ENCODE data around the gene NDFIP2.

NDFIP2 gene

DNA sequence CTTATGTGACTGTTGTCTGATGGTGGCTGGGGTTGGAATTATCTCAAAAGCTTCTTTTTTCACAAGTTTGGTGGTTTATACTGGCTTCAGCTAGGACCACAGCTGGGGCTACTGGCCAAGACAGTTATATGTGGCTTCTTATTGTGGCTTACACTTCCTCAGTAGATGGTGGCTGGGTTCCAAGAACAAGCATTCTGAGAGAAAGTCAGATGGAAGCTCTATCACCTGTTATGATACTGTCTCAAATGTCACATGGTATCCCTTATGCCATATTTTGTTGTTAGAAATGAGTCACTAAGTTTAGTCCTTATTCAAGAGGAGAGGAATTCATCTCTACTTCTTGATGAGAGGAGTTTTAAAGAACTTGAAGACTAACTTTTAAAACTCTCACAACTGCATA is 41.6 kb downstream of the NDFIP2 start:
- Histone ChIP-seq H3K27ac (ENCODE audit: low read depth, low read length) (no peak overlapping the region), H3K27me3 (ENCODE audit: control insufficient read depth, insufficient read depth, low read length) (no peaks in the 10 kb centered on the region), H3K4me1 (ENCODE audit: control insufficient read depth, insufficient read depth, low read length) (no peaks in the 10 kb centered on the region), H3K9ac (ENCODE audit: low read length) (no peak overlapping the region), H3K36me3 (ENCODE audit: control insufficient read depth, insufficient read depth, low read length) (peaks cover 23% of the 10 kb centered on the region), H3K4me3 (ENCODE audit: low read depth, low read length) (no peak overlapping the region), H3K9me3 (ENCODE audit: control insufficient read depth, insufficient read depth, low read depth, low read length) (no peaks in the 10 kb centered on the region)

DNA sequence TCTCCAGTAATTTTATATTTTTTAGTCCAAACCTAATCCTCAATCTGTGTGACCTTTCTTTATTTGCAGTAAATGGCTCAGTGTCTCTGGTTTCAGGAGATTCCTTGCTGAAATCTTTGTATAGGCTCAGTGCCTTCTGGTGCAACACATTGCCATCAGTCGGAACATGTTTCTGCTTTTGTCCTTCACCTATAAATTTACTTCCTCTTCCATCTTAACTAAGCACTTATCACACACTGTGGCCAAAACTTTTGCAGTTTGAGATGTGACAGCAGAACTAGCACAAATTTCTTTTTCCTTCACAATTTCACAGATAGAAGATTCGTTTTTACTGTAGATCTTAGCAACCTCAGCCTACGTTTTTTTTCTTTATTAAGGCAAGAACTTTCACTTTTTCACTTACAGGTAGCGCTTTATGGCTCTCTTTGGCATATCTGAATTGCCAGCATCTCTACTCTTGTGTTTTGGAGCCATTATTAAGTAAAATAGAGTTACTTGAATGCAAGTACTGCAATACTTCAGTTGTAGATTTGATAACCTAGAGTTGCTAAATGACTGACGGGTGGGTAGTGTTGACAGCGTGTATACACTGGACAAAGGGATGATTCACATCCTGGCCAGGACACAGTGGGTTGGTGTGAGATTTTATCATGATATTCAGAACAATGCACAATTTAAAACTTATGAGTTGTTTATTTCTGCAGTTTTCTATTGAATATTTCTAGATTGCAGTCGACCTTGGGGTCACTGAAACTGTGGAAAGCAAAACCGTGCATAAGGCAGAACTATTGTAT is 44.3 kb downstream of the NDFIP2 start:
- Histone ChIP-seq H3K27me3 (ENCODE audit: control insufficient read depth, insufficient read depth, low read length) (no peaks in the 10 kb centered on the region), H3K9me3 (ENCODE audit: control insufficient read depth, insufficient read depth, low read depth, low read length) (no peaks in the 10 kb centered on the region), H3K4me1 (ENCODE audit: control insufficient read depth, insufficient read depth, low read length) (peaks cover 4% of the 10 kb centered on the region; the same call in 1 of the 2 replicates), H3K9ac (ENCODE audit: low read length) (no peak overlapping the region), H3K36me3 (ENCODE audit: control insufficient read depth, insufficient read depth, low read length) (peaks cover 26% of the 10 kb centered on the region), H3K27ac (ENCODE audit: low read depth, low read length) (no peak overlapping the region), H3K4me3 (ENCODE audit: low read depth, low read length) (no peak overlapping the region)

DNA sequence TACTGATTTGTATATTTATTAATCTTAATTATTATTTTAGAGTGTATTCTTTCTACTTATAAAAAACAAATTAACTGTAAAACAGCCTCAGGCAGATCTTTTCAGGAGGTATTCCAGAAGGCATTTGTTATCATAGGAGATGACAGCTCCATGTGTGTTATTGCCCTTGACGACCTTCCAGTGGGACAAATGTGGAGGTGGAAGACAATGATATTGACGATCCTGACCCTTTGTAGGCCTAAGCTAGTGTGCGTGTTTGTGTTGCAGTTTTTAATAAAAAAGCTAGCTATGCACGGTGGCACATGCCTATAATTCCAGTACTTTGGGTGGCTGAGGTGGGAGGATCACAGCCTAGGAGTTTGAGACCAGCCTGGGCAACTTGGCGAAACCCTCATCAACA is 46.7 kb downstream of the NDFIP2 start:
- Histone ChIP-seq H3K9me3 (ENCODE audit: control insufficient read depth, insufficient read depth, low read depth, low read length) (no peaks in the 10 kb centered on the region), H3K9ac (ENCODE audit: low read length) (no peak overlapping the region), H3K4me1 (ENCODE audit: control insufficient read depth, insufficient read depth, low read length) (peaks cover 6% of the 10 kb centered on the region; the same call in 1 of the 2 replicates), H3K27me3 (ENCODE audit: control insufficient read depth, insufficient read depth, low read length) (no peaks in the 10 kb centered on the region), H3K36me3 (ENCODE audit: control insufficient read depth, insufficient read depth, low read length) (peaks cover 17% of the 10 kb centered on the region), H3K4me3 (ENCODE audit: low read depth, low read length) (no peak overlapping the region), H3K27ac (ENCODE audit: low read depth, low read length) (no peak overlapping the region)

DNA sequence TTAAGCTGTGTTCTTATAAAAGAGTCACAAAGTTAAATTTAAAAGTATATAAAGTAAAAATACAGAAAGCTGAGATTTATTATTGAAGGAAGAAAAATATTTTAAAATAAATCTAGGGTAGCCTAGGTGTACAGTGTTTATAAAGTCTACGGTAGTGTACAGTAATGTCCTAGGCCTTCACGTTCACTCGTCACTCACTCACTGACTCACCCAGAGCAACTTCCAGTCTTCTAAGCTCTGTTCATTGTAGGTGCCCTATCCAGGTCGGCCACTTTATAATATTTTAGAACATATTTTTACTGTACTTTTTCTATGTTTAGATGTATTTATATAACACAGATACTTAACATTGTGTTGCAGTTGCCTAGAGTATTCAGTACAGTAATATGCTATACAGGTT is 47.4 kb downstream of the NDFIP2 start:
- peaks cover 6% of the 10 kb centered on the region; the same call in 1 of the 2 replicates for H3K4me1 ChIP-seq (ENCODE audit: control insufficient read depth, insufficient read depth, low read length)
- H3K9me3 ChIP-seq (ENCODE audit: control insufficient read depth, insufficient read depth, low read depth, low read length), result no peaks in the 10 kb centered on the region
- no peak overlapping the region for H3K4me3 ChIP-seq (ENCODE audit: low read depth, low read length)
- H3K27me3 ChIP-seq (ENCODE audit: control insufficient read depth, insufficient read depth, low read length), result no peaks in the 10 kb centered on the region
- no peak overlapping the region for H3K27ac ChIP-seq (ENCODE audit: low read depth, low read length)
- H3K9ac ChIP-seq (ENCODE audit: low read length), result no peak overlapping the region
- peaks cover 17% of the 10 kb centered on the region for H3K36me3 ChIP-seq (ENCODE audit: control insufficient read depth, insufficient read depth, low read length)

DNA sequence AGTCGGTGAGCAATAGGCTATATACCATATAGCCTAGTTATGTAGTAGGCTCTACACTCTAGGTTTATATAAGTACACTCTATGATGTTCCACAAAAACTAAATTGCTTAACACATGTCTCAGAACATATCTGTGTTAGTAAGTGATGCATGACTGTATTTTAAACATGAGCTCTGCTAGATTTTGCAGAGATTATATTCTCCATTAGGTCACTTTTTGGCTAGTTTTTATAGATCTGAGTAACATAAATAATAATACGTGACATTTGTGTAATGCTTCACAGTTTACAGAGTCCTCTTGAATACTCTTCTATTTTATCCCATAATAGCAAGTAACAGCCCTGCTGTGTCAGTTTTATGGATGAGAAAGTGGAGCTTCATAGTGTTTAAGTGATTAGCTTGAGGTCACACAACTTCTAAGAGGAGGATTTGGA is 47.8 kb downstream of the NDFIP2 start:
- no peaks in the 10 kb centered on the region for H3K27me3 ChIP-seq (ENCODE audit: control insufficient read depth, insufficient read depth, low read length)
- peaks cover 6% of the 10 kb centered on the region; the same call in 1 of the 2 replicates for H3K4me1 ChIP-seq (ENCODE audit: control insufficient read depth, insufficient read depth, low read length)
- H3K4me3 ChIP-seq (ENCODE audit: low read depth, low read length), result no peak overlapping the region
- no peak overlapping the region for H3K9ac ChIP-seq (ENCODE audit: low read length)
- H3K27ac ChIP-seq (ENCODE audit: low read depth, low read length), result no peak overlapping the region
- H3K9me3 ChIP-seq (ENCODE audit: control insufficient read depth, insufficient read depth, low read depth, low read length), result no peaks in the 10 kb centered on the region
- peaks cover 13% of the 10 kb centered on the region for H3K36me3 ChIP-seq (ENCODE audit: control insufficient read depth, insufficient read depth, low read length)

DNA sequence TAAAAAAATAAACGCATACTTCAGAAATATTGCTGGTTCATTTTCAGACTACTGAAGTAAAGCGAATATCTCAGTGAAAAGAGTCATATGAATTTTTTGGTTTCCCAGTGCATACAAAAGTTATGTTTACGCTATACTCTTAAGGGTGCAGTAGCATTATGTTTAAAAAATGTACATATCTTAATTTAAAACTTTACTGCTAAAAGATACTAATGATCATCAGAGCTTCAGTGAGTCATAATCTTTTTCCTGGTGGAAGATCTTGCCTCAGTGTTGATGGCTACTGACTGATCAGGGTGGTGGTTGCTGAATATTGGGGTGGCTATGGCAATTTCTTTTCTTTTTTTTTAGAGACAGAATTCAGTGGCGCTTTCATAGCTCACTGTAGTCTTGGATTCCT is 48.9 kb downstream of the NDFIP2 start:
- Histone ChIP-seq H3K27ac (ENCODE audit: low read depth, low read length) (no peak overlapping the region), H3K4me1 (ENCODE audit: control insufficient read depth, insufficient read depth, low read length) (peaks cover 11% of the 10 kb centered on the region), H3K36me3 (ENCODE audit: control insufficient read depth, insufficient read depth, low read length) (peaks cover 7% of the 10 kb centered on the region; the same call in 1 of the 2 replicates), H3K4me3 (ENCODE audit: low read depth, low read length) (no peak overlapping the region), H3K9ac (ENCODE audit: low read length) (no peak overlapping the region), H3K27me3 (ENCODE audit: control insufficient read depth, insufficient read depth, low read length) (no peaks in the 10 kb centered on the region), H3K9me3 (ENCODE audit: control insufficient read depth, insufficient read depth, low read depth, low read length) (no peaks in the 10 kb centered on the region)

DNA sequence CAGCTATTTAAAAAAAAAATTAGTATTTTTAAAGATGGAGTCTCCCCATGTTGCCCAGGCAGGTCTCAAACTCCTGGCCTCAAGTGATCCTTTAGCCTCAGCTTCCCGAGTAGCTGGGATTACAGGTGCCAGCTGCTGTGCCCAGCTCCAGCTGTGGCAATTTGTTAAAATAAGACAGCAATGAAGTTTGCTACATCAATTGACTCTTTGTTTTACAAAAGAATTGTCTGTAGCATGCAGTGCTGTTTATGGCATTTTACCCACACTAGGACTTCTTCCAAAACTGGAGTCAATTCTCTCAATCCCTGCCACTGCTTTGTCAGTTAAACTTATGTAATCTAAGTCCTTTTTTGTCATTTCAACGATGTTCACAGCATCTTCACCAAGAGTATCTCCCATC is 49.3 kb downstream of the NDFIP2 start:
- no peaks in the 10 kb centered on the region for H3K9me3 ChIP-seq (ENCODE audit: control insufficient read depth, insufficient read depth, low read depth, low read length)
- H3K9ac ChIP-seq (ENCODE audit: low read length), result no peak overlapping the region
- H3K36me3 ChIP-seq (ENCODE audit: control insufficient read depth, insufficient read depth, low read length), result peaks cover 4% of the 10 kb centered on the region; the same call in 1 of the 2 replicates
- no peaks in the 10 kb centered on the region for H3K27me3 ChIP-seq (ENCODE audit: control insufficient read depth, insufficient read depth, low read length)
- H3K4me3 ChIP-seq (ENCODE audit: low read depth, low read length), result no peak overlapping the region
- peaks cover 16% of the 10 kb centered on the region for H3K4me1 ChIP-seq (ENCODE audit: control insufficient read depth, insufficient read depth, low read length)
- no peak overlapping the region for H3K27ac ChIP-seq (ENCODE audit: low read depth, low read length)

DNA sequence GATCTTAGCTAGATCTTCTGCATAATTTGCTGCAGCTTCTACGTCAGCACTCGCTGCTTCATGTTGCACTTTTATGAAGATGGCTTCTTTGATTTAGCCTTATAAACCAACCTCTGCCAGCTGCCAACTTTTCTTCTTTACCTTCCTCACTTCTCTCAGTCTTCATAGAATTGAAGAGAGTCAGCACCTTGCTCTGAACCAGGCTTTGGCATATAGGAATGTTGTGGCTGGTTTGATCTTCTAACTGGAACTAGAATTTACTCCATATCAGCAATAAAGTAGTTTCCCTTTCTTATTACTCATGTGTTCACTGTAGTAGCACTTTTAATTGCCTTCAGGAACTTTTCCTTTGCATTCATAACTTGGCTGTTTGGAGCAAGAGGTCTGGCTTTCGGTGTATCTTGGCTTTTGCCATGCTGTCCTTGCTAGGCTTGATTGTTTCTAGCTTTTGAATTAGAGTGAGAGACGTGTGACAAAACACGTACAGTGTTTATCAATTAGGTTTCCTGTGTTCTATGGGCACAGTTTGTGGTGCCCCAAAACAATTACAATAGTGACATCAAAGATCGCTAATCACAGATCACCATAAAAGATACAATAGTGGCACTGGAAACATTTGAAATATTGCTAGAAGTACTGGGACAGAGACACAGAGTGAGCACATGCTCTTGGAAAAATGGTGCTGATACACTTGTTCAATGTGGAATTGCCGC is 50.7 kb downstream of the NDFIP2 start:
- peaks cover 4% of the 10 kb centered on the region; the same call in 1 of the 2 replicates for H3K36me3 ChIP-seq (ENCODE audit: control insufficient read depth, insufficient read depth, low read length)
- H3K4me1 ChIP-seq (ENCODE audit: control insufficient read depth, insufficient read depth, low read length), result peaks cover 26% of the 10 kb centered on the region
- H3K9me3 ChIP-seq (ENCODE audit: control insufficient read depth, insufficient read depth, low read depth, low read length), result no peaks in the 10 kb centered on the region
- no peak overlapping the region for H3K27ac ChIP-seq (ENCODE audit: low read depth, low read length)
- no peak overlapping the region for H3K9ac ChIP-seq (ENCODE audit: low read length)
- no peaks in the 10 kb centered on the region for H3K27me3 ChIP-seq (ENCODE audit: control insufficient read depth, insufficient read depth, low read length)
- no peak overlapping the region for H3K4me3 ChIP-seq (ENCODE audit: low read depth, low read length)

DNA sequence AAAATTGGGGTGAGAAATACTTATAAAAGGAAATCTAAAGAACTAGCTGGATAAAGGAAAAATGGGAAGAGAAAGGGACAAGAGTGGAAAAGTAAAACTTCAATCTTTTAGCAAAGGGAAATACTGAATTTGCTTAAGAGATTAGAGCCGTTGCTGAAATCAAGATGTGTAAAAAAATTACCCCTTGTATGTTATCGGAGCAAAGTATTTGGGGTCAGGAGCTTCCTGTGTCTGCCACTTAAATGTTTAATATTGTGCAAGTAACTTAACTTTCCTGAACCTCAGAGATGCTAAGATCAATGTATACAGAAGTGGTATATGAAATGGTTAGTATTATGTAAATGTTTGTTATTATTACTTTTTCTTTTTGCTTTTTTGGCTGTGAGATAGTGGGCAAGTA is 51.6 kb downstream of the NDFIP2 start:
- Histone ChIP-seq H3K27me3 (ENCODE audit: control insufficient read depth, insufficient read depth, low read length) (no peaks in the 10 kb centered on the region), H3K36me3 (ENCODE audit: control insufficient read depth, insufficient read depth, low read length) (peaks cover 4% of the 10 kb centered on the region; the same call in 1 of the 2 replicates), H3K27ac (ENCODE audit: low read depth, low read length) (no peak overlapping the region), H3K9ac (ENCODE audit: low read length) (no peak overlapping the region), H3K4me3 (ENCODE audit: low read depth, low read length) (no peak overlapping the region), H3K9me3 (ENCODE audit: control insufficient read depth, insufficient read depth, low read depth, low read length) (no peaks in the 10 kb centered on the region), H3K4me1 (ENCODE audit: control insufficient read depth, insufficient read depth, low read length) (peaks cover 26% of the 10 kb centered on the region)

DNA sequence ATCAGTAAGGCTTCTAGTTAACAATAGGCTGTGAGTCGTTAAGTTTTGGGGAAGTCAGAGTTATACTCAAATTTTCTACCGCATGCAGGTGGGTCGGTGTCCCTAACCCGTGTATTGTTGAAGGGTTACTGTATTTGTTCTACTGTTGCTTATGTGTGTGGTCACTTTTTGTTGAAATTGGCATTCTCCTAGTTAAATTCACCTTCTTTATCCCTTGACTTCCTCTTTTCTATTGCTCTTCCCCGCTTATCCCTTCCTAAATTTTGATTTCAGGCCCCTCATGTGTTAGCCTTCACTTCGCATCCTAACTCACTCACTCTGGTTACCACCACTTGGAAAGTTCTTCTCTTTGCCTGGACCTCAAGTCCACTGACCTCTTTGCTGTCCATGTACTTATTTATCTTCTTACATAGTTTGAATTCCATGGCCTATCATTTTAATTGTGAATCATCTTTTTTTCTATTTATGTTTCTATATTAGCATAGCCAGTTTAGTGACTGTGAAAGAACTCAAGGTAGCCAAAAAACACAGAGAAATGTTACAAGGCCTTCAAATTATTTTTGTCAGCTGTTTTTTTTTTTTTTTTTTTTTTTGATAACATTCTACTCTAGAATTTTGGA is 52.9 kb downstream of the NDFIP2 start:
- Histone ChIP-seq H3K36me3 (ENCODE audit: control insufficient read depth, insufficient read depth, low read length) (no peaks in the 10 kb centered on the region), H3K9me3 (ENCODE audit: control insufficient read depth, insufficient read depth, low read depth, low read length) (no peaks in the 10 kb centered on the region), H3K4me3 (ENCODE audit: low read depth, low read length) (no peak overlapping the region), H3K27ac (ENCODE audit: low read depth, low read length) (no peak overlapping the region), H3K4me1 (ENCODE audit: control insufficient read depth, insufficient read depth, low read length) (peaks cover 26% of the 10 kb centered on the region), H3K9ac (ENCODE audit: low read length) (no peak overlapping the region), H3K27me3 (ENCODE audit: control insufficient read depth, insufficient read depth, low read length) (no peaks in the 10 kb centered on the region)

DNA sequence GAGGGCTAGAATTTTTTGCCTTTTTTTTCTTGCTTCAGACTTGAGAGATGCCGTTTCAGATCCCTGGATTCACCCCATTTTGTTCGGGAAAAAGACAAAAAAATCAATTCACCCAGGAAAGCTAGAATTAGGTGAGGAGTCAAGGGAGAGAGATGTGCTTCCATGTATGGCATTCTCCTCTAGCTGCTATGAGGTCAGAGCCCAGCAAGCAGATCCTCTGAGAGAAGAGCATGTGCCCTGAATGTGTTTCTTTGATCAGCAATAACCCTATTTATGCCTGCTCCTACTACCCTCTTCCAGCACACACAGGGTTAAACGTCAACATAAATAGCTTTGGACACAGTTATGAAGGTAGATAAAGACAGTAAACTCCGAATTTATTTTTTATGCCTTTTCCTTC is 53.6 kb downstream of the NDFIP2 start:
- H3K4me3 ChIP-seq (ENCODE audit: low read depth, low read length), result no peak overlapping the region
- no peak overlapping the region for H3K9ac ChIP-seq (ENCODE audit: low read length)
- no peak overlapping the region for H3K27ac ChIP-seq (ENCODE audit: low read depth, low read length)
- H3K9me3 ChIP-seq (ENCODE audit: control insufficient read depth, insufficient read depth, low read depth, low read length), result no peaks in the 10 kb centered on the region
- no peaks in the 10 kb centered on the region for H3K27me3 ChIP-seq (ENCODE audit: control insufficient read depth, insufficient read depth, low read length)
- no peaks in the 10 kb centered on the region for H3K36me3 ChIP-seq (ENCODE audit: control insufficient read depth, insufficient read depth, low read length)
- peaks cover 26% of the 10 kb centered on the region for H3K4me1 ChIP-seq (ENCODE audit: control insufficient read depth, insufficient read depth, low read length)

Measured in HUES6 (cell line).